Osteoblast (primary cell): ENCODE data around the gene SMC3. TPM values are rescaled to one million over a fixed set of nuclear protein-coding genes. Genes with fewer than 3 reads are reported as not detected.

Source experiments
- DNase-seq: peaks from one replicate; pipeline ENCODE4 v3.0.0; 2011; ENCODE audit warnings: low spot score, mixed read lengths; ENCODE audit not compliant: insufficient read length; ENCODE audit errors: missing footprints
- H2AFZ ChIP-seq: 2 replicates; pipeline ENCODE4 v1.6.0; 2011; ENCODE audit warnings: mild to moderate bottlenecking, low read length
- H3K27ac ChIP-seq: 2 replicates; pipeline ENCODE4 v1.5.1; 2011; ENCODE audit warnings: mild to moderate bottlenecking, low read depth, low read length, moderate library complexity
- H3K27me3 ChIP-seq: 2 replicates; pipeline ENCODE4 v1.6.0; 2012; ENCODE audit warnings: mild to moderate bottlenecking, control low read depth, inconsistent platforms, low read length, moderate library complexity; ENCODE audit not compliant: insufficient read depth
- H3K36me3 ChIP-seq: 2 replicates; pipeline ENCODE4 v1.5.1; 2011; ENCODE audit warnings: mild to moderate bottlenecking, low read length, control low read depth, moderate library complexity; ENCODE audit not compliant: insufficient read depth
- H3K4me1 ChIP-seq: 2 replicates; pipeline ENCODE4 v1.5.1; 2011; ENCODE audit warnings: mild to moderate bottlenecking, low read length, control low read depth, moderate library complexity; ENCODE audit not compliant: insufficient read depth
- H3K4me2 ChIP-seq: 2 replicates; pipeline ENCODE4 v1.6.0; 2011; ENCODE audit warnings: mild to moderate bottlenecking, low read length; ENCODE audit not compliant: insufficient read depth
- H3K4me3 ChIP-seq: fragments of 200-600 bp; sonication (generic); 3 replicates; pipeline ENCODE4 v1.5.1; 2012; ENCODE audit warnings: mild to moderate bottlenecking, low read length, inconsistent platforms; ENCODE audit not compliant: insufficient read depth
- H3K79me2 ChIP-seq: 2 replicates; pipeline ENCODE4 v1.6.0; 2012; ENCODE audit warnings: mild to moderate bottlenecking, low read length, control low read depth, inconsistent platforms; ENCODE audit not compliant: insufficient read depth
- H3K9me3 ChIP-seq: 2 replicates; pipeline ENCODE4 v1.5.1; 2011; ENCODE audit warnings: low read depth, low read length, control low read depth
- H4K20me1 ChIP-seq: 2 replicates; pipeline ENCODE4 v1.6.0; 2012; ENCODE audit warnings: mild to moderate bottlenecking, low read length, control low read depth; ENCODE audit not compliant: insufficient read depth
- total RNA-seq: library from RNA; depleted of rRNA; stranded (reverse); fragments of >200 nt; gene quantifications from 2 replicates; pipeline ENCODE4 v1.2.3, GENCODE V29; 2012
- TF ChIP-seq, protein P1 (sequence below): IDR thresholded peaks from 2 replicates; pipeline ENCODE4 v1.5.1; 2011; ENCODE audit warnings: mild to moderate bottlenecking, low read depth, low read length, moderate library complexity; ENCODE audit errors: extremely low read depth

SMC3 gene
- total RNA-seq, 1 donor: 20.3 TPM

GRCh38 chr10:110558041-110558440 is 9.5 kb upstream of the SMC3 start:
- H3K4me3 ChIP-seq: no peak overlapping the region
- H3K27ac ChIP-seq: no peak overlapping the region
- H2AFZ ChIP-seq: no peak overlapping the region
- H3K36me3 ChIP-seq: no peaks in the 10 kb centered on the region
- TF ChIP-seq, protein P1, sequence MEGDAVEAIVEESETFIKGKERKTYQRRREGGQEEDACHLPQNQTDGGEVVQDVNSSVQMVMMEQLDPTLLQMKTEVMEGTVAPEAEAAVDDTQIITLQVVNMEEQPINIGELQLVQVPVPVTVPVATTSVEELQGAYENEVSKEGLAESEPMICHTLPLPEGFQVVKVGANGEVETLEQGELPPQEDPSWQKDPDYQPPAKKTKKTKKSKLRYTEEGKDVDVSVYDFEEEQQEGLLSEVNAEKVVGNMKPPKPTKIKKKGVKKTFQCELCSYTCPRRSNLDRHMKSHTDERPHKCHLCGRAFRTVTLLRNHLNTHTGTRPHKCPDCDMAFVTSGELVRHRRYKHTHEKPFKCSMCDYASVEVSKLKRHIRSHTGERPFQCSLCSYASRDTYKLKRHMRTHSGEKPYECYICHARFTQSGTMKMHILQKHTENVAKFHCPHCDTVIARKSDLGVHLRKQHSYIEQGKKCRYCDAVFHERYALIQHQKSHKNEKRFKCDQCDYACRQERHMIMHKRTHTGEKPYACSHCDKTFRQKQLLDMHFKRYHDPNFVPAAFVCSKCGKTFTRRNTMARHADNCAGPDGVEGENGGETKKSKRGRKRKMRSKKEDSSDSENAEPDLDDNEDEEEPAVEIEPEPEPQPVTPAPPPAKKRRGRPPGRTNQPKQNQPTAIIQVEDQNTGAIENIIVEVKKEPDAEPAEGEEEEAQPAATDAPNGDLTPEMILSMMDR: no peak
- no peak overlapping the region for H3K4me2 ChIP-seq
- DNase-seq: no peak
- no peaks in the 10 kb centered on the region for H3K9me3 ChIP-seq
- H3K27me3 ChIP-seq: no peaks in the 10 kb centered on the region
- no peaks in the 10 kb centered on the region for H3K4me1 ChIP-seq
- H3K79me2 ChIP-seq: no peaks in the 10 kb centered on the region
- no peaks in the 10 kb centered on the region for H4K20me1 ChIP-seq

- H2AFZ ChIP-seq: no peak overlapping the region
- H3K4me3 ChIP-seq: no peak overlapping the region
- no peak overlapping the region for H3K27ac ChIP-seq
- H3K4me1 ChIP-seq: peaks cover 6% of the 10 kb centered on the region
- TF ChIP-seq, protein P1: no peak
- DNase-seq: no peak
- H4K20me1 ChIP-seq: no peaks in the 10 kb centered on the region
- H3K36me3 ChIP-seq: no peaks in the 10 kb centered on the region
- no peaks in the 10 kb centered on the region for H3K79me2 ChIP-seq
- no peak overlapping the region for H3K4me2 ChIP-seq
- no peaks in the 10 kb centered on the region for H3K27me3 ChIP-seq
- H3K9me3 ChIP-seq: no peaks in the 10 kb centered on the region
These were observed 7.5 kb upstream of the SMC3 start for GRCh38 chr10:110560012-110560411.

DNA sequence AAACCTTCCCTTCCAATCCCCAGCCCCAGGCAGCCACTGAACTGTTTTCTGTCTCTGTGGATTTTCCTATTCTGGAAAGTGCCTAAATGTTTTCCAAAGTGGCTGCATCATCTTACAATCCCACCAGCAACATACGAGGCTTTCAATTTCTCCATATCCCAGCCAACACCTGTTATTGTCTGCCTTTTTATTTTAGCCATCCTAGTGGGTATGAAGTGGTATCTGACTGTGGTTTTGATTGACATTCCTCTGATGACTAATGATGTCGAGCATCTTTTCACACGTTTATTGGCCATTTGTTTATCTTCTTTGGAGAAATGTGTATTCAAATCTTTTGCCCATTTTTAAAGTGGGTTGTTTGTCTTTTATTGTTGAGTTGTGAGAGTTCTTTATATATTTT is 6.2 kb upstream of the SMC3 start:
- DNase-seq: no peak
- H3K27me3 ChIP-seq: no peaks in the 10 kb centered on the region
- H3K4me2 ChIP-seq: no peak overlapping the region
- no peaks in the 10 kb centered on the region for H4K20me1 ChIP-seq
- no peak overlapping the region for H3K4me3 ChIP-seq
- H3K79me2 ChIP-seq: no peaks in the 10 kb centered on the region
- peaks cover 6% of the 10 kb centered on the region for H3K4me1 ChIP-seq
- H3K9me3 ChIP-seq: no peaks in the 10 kb centered on the region
- H3K27ac ChIP-seq: no peak overlapping the region
- TF ChIP-seq, protein P1: no peak
- no peaks in the 10 kb centered on the region for H3K36me3 ChIP-seq
- no peak overlapping the region for H2AFZ ChIP-seq

GRCh38 chr10:110562348-110562747 is 5.1 kb upstream of the SMC3 start:
- H3K27me3 ChIP-seq: no peaks in the 10 kb centered on the region
- H3K27ac ChIP-seq: no peak overlapping the region
- DNase-seq: no peak
- H3K79me2 ChIP-seq: no peaks in the 10 kb centered on the region
- H2AFZ ChIP-seq: no peak overlapping the region
- H3K4me3 ChIP-seq: no peak overlapping the region
- H4K20me1 ChIP-seq: no peaks in the 10 kb centered on the region
- no peaks in the 10 kb centered on the region for H3K9me3 ChIP-seq
- TF ChIP-seq, protein P1: no peak
- no peaks in the 10 kb centered on the region for H3K36me3 ChIP-seq
- peaks cover 12% of the 10 kb centered on the region for H3K4me1 ChIP-seq
- H3K4me2 ChIP-seq: no peak overlapping the region
